SK-N-SH treated with all-trans-retinoic acid at 6 μM for 48 hours (cell line): ENCODE results near the gene GADD45GIP1.
A peak's percentile ranks its signal among the peaks of the same experiment; 100 is the strongest.

ENCODE experiments used
- ATAC-seq: fragments of 200-7000 bp; cut with Tn5 transposase; 3 replicates; pipeline ENCODE4 v1.9.1; 2020; ENCODE audit warnings: mild to moderate bottlenecking, moderate library complexity
- CREB5 ChIP-seq: fragments of 250-450 bp; sonication (Bioruptor Pico); IDR thresholded peaks from 2 replicates; pipeline ENCODE4 v1.5.1; 2020; ENCODE audit warnings: low read depth, mild to moderate bottlenecking, moderate library complexity
- ISL1 ChIP-seq: fragments of 250-450 bp; sonication (Bioruptor Pico); IDR thresholded peaks from 2 replicates; pipeline ENCODE4 v2.1.2; 2022; ENCODE audit warnings: mild to moderate bottlenecking, moderate library complexity
- OSR1 ChIP-seq: fragments of 250-450 bp; sonication (Bioruptor Pico); IDR thresholded peaks from 2 replicates; pipeline ENCODE4 v1.8.0; 2022; ENCODE audit warnings: moderate library complexity, mild to moderate bottlenecking, inconsistent platforms
- RARB ChIP-seq: fragments of 250-450 bp; sonication (Bioruptor Pico); IDR thresholded peaks from 2 replicates; pipeline ENCODE4 v1.8.0; 2021; ENCODE audit warnings: mild to moderate bottlenecking, moderate library complexity
- SNAI2 ChIP-seq: fragments of 250-450 bp; sonication (Bioruptor Pico); IDR thresholded peaks from 2 replicates; pipeline ENCODE4 v1.5.0; 2020; ENCODE audit warnings: mild to moderate bottlenecking, moderate library complexity
- TOX ChIP-seq: fragments of 250-450 bp; sonication (Bioruptor Pico); IDR thresholded peaks from 2 replicates; pipeline ENCODE4 v1.8.0; 2021; ENCODE audit warnings: mild to moderate bottlenecking, moderate library complexity, borderline replicate concordance
- TSHZ2 ChIP-seq: fragments of 250-450 bp; sonication (Bioruptor Pico); IDR thresholded peaks from 2 replicates; pipeline ENCODE4 v1.5.0; 2020; ENCODE audit warnings: mild to moderate bottlenecking, moderate library complexity
- ZC3H10 ChIP-seq: fragments of 250-450 bp; sonication (Bioruptor Pico); IDR thresholded peaks from 2 replicates; pipeline ENCODE4 v1.5.1; 2021; ENCODE audit warnings: mild to moderate bottlenecking, moderate library complexity
- ZFP3 ChIP-seq: fragments of 250-450 bp; sonication (Bioruptor Pico); IDR thresholded peaks from 2 replicates; pipeline ENCODE4 v1.5.0; 2020; ENCODE audit warnings: mild to moderate bottlenecking, moderate library complexity
- ZFP30 ChIP-seq: fragments of 450-650 bp; formaldehyde crosslinking; IDR thresholded peaks from 2 replicates; pipeline ENCODE4 v1.5.0; 2022; ENCODE audit warnings: mild to moderate bottlenecking, moderate library complexity
- ZNF70 ChIP-seq: fragments of 450-650 bp; formaldehyde crosslinking; IDR thresholded peaks from 2 replicates; pipeline ENCODE4 v1.5.0; 2020; ENCODE audit warnings: mild to moderate bottlenecking, moderate library complexity
- ZNF8 ChIP-seq: fragments of 450-650 bp; formaldehyde crosslinking; IDR thresholded peaks from 2 replicates; pipeline ENCODE4 v1.5.0; 2020; ENCODE audit warnings: mild to moderate bottlenecking, moderate library complexity
- TF ChIP-seq, protein P1 (sequence below): fragments of 250-450 bp; sonication (Bioruptor Pico); IDR thresholded peaks from 2 replicates; pipeline ENCODE4 v1.8.0; 2020; ENCODE audit warnings: mild to moderate bottlenecking, moderate library complexity, borderline replicate concordance

Gene GADD45GIP1

GRCh38 chr19:12913851-12914690 is 43.0 kb downstream of the GADD45GIP1 start:
- no peak for TF ChIP-seq SNAI2 (CRISPR knock-in tag)
- ATAC-seq = no peak

DNA sequence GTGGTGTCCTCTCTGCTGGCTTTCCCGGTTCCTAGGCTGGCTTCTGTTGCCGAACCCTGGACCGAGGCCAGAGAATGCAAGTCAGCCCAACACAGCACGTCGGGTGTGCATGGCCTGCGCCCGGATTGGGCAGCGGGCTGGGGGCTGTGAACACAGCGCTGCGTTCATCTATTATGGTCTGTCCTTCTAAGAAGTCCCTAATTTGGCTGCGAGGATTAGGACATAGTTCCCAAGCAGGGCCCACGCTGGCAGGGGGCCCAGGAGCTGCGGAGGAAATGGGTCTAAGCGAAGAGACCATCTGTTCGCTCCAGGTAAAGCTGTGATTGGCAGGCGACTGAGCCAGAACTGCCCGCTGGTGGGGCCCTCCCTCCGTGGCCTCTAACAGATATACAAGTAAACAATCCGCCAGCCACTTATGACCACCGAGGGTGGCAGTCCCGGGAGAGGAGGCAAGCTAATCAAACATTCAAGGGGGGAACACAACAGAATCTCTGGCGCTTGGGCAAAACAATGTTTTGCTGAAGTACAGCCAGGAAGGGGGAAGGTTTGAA is 43.9 kb downstream of the GADD45GIP1 start:
- TF ChIP-seq TSHZ2 (CRISPR knock-in tag) (peak; percentile 63; the same call in 1 of the 2 replicates), RARB (CRISPR knock-in tag) (no peak), ZFP3 (CRISPR knock-in tag) (no peak), ZNF70 (CRISPR knock-in tag) (0 out of 2 replicates have a peak, but pooled peaks have one; percentile 13), TOX (CRISPR knock-in tag) (no peak), ZNF8 (CRISPR knock-in tag) (no peak), ZFP30 (CRISPR knock-in tag) (no peak), CREB5 (no peak), ZC3H10 (CRISPR knock-in tag) (no peak)
- TF ChIP-seq, protein P1, sequence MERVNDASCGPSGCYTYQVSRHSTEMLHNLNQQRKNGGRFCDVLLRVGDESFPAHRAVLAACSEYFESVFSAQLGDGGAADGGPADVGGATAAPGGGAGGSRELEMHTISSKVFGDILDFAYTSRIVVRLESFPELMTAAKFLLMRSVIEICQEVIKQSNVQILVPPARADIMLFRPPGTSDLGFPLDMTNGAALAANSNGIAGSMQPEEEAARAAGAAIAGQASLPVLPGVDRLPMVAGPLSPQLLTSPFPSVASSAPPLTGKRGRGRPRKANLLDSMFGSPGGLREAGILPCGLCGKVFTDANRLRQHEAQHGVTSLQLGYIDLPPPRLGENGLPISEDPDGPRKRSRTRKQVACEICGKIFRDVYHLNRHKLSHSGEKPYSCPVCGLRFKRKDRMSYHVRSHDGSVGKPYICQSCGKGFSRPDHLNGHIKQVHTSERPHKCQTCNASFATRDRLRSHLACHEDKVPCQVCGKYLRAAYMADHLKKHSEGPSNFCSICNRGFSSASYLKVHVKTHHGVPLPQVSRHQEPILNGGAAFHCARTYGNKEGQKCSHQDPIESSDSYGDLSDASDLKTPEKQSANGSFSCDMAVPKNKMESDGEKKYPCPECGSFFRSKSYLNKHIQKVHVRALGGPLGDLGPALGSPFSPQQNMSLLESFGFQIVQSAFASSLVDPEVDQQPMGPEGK (CRISPR knock-in tag) = no peak
- TF ChIP-seq, all 23 proteins: peak for 2
- ATAC-seq = peak; percentile 73

- no peak; the same call in 2 of the 3 replicates for ATAC-seq
- TF ChIP-seq ISL1 (CRISPR knock-in tag) (no peak), CREB5 (no peak), ZFP30 (CRISPR knock-in tag) (no peak), ZC3H10 (CRISPR knock-in tag) (no peak), RARB (CRISPR knock-in tag) (no peak), OSR1 (CRISPR knock-in tag) (no peak)
- TF ChIP-seq, all 23 proteins: peak for 0
Observed at GRCh38 chr19:12912571-12912970, 44.5 kb downstream of the GADD45GIP1 start.

DNA sequence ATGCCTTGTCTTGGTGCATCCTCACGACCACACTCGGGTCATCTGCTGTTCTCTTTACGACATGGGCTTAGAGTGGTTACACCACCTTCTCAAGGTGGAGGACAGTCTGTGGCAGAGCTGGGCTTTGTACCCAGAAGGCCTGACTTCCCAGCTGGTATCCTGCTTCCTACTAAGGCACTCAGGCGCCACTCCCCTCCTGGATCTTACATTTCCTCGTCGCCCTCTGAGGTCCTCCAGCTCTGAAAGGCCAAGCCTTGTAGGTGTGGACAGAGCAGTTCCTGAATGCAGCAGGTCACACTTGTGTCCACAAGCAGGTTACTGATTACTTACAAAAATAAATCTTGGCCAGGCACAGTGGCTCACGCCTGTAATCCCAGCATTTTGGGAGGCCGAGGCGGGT is 49.9 kb downstream of the GADD45GIP1 start:
- no peak for ATAC-seq
- TF ChIP-seq, protein P1 (CRISPR knock-in tag) = no peak
